BLaER1 treated with 17β-estradiol and CSF1 and Interleukin-3, amounts not matched to agents 10 nM and 100 nM (cell line): ENCODE measurements around the gene HOXD8.

Experiments
- H3K27ac ChIP-seq, 11 experiments: shearing (Covaris generic); formaldehyde crosslinking; 2 replicates each; pipeline ENCODE4 v1.8.1; 2022
- H3K27me3 ChIP-seq, 11 experiments: shearing (Covaris generic); formaldehyde crosslinking; 2 replicates each; pipeline ENCODE4 v1.8.1; 2022
- H3K36me3 ChIP-seq, 11 experiments: shearing (Covaris generic); formaldehyde crosslinking; 2 replicates each; pipeline ENCODE4 v1.8.1; 2022
- H3K4me1 ChIP-seq, 10 experiments: shearing (Covaris generic); formaldehyde crosslinking; 2 replicates each; pipeline ENCODE4 v1.8.1; 2022
- H3K4me2 ChIP-seq, 11 experiments: shearing (Covaris generic); formaldehyde crosslinking; 2 replicates each; pipeline ENCODE4 v1.8.1; 2022
- H3K4me3 ChIP-seq, 10 experiments: shearing (Covaris generic); formaldehyde crosslinking; 2 replicates each; pipeline ENCODE4 v1.8.1; 2022
- H3K9ac ChIP-seq, 11 experiments: shearing (Covaris generic); formaldehyde crosslinking; 2 replicates each; pipeline ENCODE4 v1.8.1; 2022
- H3K9me3 ChIP-seq, 11 experiments: shearing (Covaris generic); formaldehyde crosslinking; replicated peaks in 1 of 11; 2 replicates each; pipeline ENCODE4 v1.8.1; 2022
- H4K20me1 ChIP-seq, 11 experiments: shearing (Covaris generic); formaldehyde crosslinking; 2 replicates each; pipeline ENCODE4 v1.8.1; 2022
- Cebpa-rat ChIP-seq, 11 experiments: shearing (Covaris generic); IDR thresholded peaks; 2 replicates each; pipeline ENCODE4 v1.8.1; 2022

Gene HOXD8

DNA sequence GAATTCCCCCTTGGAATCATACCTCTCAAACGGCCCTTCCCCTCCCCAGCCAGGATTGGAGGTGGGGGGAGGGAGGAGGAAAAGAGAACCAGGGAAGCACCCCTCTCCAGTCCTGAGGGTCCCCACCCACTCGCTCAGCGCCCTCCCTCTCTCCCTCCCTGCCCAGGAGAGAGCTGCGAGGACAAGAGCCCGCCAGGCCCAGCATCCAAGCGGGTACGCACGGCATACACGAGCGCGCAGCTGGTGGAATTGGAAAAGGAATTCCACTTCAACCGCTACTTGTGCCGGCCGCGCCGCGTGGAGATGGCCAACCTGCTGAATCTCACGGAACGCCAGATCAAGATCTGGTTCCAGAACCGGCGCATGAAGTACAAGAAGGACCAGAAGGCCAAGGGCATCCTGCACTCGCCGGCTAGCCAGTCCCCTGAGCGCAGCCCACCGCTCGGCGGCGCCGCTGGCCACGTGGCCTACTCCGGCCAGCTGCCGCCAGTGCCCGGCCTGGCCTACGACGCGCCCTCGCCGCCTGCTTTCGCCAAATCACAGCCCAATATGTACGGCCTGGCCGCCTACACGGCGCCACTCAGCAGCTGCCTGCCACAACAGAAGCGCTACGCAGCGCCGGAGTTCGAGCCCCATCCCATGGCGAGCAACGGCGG lies 42.0 kb downstream of the HOXD8 start:
- Histone ChIP-seq H3K9me3 (peaks cover 26 to 43% (median 35%) of the 10 kb centered on the region in 11 experiments), H3K4me2 (no peak overlapping the region), H4K20me1 (no peaks in the 10 kb centered on the region), H3K4me3 (no peak overlapping the region), H3K27me3 (peaks cover 35 to 54% (median 47%) of the 10 kb centered on the region in 11 experiments), H3K27ac (no peak overlapping the region), H3K36me3 (no peaks in the 10 kb centered on the region), H3K4me1 (no peaks in the 10 kb centered on the region), H3K9ac (no peak overlapping the region)
- no peak for TF ChIP-seq Cebpa-rat (IDR thresholded peaks at IDR 0.05)

DNA sequence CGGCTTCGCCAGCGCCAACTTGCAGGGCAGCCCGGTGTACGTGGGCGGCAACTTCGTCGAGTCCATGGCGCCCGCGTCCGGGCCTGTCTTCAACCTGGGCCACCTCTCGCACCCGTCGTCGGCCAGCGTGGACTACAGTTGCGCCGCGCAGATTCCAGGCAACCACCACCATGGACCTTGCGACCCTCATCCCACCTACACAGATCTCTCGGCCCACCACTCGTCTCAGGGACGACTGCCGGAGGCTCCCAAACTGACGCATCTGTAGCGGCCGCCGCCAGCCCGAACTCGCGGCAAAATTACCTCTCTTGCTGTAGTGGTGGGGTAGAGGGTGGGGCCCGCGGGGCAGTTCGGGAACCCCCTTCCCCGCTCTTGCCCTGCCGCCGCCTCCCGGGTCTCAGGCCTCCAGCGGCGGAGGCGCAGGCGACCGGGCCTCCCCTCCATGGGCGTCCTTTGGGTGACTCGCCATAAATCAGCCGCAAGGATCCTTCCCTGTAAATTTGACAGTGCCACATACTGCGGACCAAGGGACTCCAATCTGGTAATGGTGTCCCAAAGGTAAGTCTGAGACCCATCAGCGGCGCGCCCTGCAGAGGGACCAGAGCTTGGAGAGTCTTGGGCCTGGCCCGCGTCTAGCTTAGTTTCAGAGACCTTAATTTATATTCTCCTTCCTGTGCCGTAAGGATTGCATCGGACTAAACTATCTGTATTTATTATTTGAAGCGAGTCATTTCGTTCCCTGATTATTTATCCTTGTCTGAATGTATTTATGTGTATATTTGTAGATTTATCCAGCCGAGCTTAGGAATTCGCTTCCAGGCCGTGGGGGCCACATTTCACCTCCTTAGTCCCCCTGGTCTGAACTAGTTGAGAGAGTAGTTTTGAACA lies 42.7 kb downstream of the HOXD8 start:
- Histone ChIP-seq H3K4me2 (no peak overlapping the region), H3K27me3 (peaks cover 35 to 56% (median 50%) of the 10 kb centered on the region in 11 experiments), H4K20me1 (no peaks in the 10 kb centered on the region), H3K9me3 (peaks cover 26 to 45% (median 37%) of the 10 kb centered on the region in 11 experiments), H3K36me3 (no peaks in the 10 kb centered on the region), H3K4me3 (no peak overlapping the region), H3K9ac (no peak overlapping the region), H3K27ac (no peak overlapping the region), H3K4me1 (no peaks in the 10 kb centered on the region)
- TF ChIP-seq Cebpa-rat (IDR thresholded peaks at IDR 0.05): no peak

DNA sequence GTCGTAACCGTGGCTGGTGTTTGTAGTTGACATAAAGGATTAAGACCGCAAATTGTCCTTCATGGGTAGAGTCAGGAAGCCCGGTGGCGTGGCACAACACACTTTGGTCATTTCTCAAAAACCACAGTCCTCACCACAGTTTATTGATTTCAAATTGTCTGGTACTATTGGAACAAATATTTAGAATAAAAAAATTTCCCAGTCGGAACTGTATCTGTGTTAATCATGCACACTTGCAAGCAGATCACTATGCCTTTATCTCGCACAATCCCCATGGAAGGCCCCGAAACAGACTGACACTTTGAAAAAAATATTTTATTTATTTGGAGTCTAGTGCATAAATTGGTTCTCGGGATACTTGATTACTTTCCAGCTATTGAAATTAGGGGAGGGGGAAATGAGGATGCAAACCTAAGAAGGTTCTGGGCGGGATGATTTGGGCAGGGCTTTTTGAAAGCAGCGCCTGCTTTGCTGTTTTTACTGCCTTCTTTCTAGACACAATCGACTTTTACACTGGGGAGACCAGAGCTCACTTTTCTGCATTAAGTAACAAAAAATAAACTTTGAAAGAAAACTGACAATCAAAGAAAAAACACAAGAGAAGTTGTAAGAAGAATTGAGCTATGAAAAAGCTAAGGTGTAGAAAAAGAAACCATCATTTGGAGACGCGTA lies 43.5 kb downstream of the HOXD8 start:
- no peaks in the 10 kb centered on the region for H4K20me1 ChIP-seq
- H3K4me3 ChIP-seq: no peak overlapping the region
- H3K27ac ChIP-seq: no peak overlapping the region
- peaks cover 32 to 53% (median 44%) of the 10 kb centered on the region in 11 experiments for H3K9me3 ChIP-seq
- H3K27me3 ChIP-seq: peaks cover 35 to 64% (median 58%) of the 10 kb centered on the region in 11 experiments
- no peaks in the 10 kb centered on the region for H3K36me3 ChIP-seq
- H3K9ac ChIP-seq: no peak overlapping the region
- TF ChIP-seq Cebpa-rat (IDR thresholded peaks at IDR 0.05): no peak
- no peak overlapping the region for H3K4me2 ChIP-seq
- no peaks in the 10 kb centered on the region for H3K4me1 ChIP-seq

DNA sequence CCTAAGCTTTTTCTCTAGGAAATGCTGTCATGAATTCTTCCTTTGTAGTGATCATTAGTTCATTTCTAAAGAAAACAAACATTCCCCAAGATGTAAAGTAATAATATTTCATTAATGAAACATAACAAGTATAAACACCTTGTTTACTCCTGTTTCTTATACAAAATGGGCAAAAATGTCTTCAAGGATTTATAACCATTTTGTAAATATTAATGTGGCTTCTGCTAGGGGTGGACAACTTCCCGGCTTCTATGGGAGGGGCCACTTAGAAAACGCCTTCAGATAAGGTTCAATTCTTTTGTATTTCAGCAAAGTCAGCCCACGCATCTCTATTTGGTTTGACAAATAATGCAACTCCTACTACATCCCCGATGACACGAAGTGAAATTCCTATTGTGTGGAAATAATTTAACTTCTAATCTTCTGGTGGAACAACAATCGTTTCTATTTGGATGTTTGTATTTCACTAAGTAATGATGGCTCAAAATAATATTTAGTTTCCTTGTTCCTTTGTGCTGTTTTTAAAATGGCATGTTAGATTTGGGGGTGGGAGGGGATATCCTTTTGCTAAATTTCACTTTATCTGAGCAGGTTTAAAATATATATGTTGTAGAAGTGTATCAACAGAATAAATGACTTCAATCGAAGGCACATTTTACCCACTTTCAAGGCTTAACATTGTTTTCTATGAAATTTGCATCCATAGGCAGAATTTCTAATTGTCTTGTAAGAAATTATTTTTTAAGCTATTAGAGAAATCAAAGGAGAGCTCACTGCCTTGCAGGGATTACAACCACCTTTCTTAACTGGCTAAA lies 44.3 kb downstream of the HOXD8 start:
- no peak overlapping the region for H3K4me3 ChIP-seq
- H3K9me3 ChIP-seq: peaks cover 38 to 60% (median 49%) of the 10 kb centered on the region in 11 experiments
- H3K36me3 ChIP-seq: no peaks in the 10 kb centered on the region
- H3K27me3 ChIP-seq: peaks cover 35 to 72% (median 65%) of the 10 kb centered on the region in 11 experiments
- H3K4me1 ChIP-seq: no peaks in the 10 kb centered on the region
- TF ChIP-seq Cebpa-rat (IDR thresholded peaks at IDR 0.05): no peak
- H3K4me2 ChIP-seq: no peak overlapping the region
- H4K20me1 ChIP-seq: no peaks in the 10 kb centered on the region
- no peak overlapping the region for H3K27ac ChIP-seq
- no peak overlapping the region for H3K9ac ChIP-seq

DNA sequence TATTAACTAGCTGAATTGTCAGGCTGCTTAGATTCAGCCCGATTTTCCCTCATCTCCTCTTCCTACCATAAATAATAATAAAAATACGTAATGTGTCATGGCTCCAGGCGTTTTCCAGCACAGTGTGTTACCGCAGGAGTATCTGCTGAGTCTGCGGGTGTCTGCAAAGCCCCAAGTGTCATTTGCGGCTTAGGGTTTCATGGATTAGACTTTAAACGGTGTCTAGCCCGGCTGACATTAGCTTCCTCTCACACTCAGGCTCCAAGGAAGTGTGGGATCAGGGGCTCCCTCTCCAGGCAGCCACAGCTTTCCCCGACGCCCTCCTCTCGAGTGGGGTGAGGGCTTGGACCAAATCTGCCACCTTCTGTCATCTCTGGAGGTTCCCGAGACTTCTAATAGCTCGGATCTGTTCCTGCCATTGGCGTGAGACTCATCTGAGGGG lies 44.9 kb downstream of the HOXD8 start:
- no peaks in the 10 kb centered on the region for H4K20me1 ChIP-seq
- H3K4me1 ChIP-seq: no peaks in the 10 kb centered on the region
- H3K27ac ChIP-seq: no peak overlapping the region
- no peak overlapping the region for H3K9ac ChIP-seq
- TF ChIP-seq Cebpa-rat (IDR thresholded peaks at IDR 0.05): no peak
- H3K27me3 ChIP-seq: peaks cover 35 to 78% (median 69%) of the 10 kb centered on the region in 11 experiments
- peaks cover 38 to 60% (median 49%) of the 10 kb centered on the region in 11 experiments for H3K9me3 ChIP-seq
- no peak overlapping the region for H3K4me3 ChIP-seq
- no peaks in the 10 kb centered on the region for H3K36me3 ChIP-seq
- no peak overlapping the region for H3K4me2 ChIP-seq

DNA sequence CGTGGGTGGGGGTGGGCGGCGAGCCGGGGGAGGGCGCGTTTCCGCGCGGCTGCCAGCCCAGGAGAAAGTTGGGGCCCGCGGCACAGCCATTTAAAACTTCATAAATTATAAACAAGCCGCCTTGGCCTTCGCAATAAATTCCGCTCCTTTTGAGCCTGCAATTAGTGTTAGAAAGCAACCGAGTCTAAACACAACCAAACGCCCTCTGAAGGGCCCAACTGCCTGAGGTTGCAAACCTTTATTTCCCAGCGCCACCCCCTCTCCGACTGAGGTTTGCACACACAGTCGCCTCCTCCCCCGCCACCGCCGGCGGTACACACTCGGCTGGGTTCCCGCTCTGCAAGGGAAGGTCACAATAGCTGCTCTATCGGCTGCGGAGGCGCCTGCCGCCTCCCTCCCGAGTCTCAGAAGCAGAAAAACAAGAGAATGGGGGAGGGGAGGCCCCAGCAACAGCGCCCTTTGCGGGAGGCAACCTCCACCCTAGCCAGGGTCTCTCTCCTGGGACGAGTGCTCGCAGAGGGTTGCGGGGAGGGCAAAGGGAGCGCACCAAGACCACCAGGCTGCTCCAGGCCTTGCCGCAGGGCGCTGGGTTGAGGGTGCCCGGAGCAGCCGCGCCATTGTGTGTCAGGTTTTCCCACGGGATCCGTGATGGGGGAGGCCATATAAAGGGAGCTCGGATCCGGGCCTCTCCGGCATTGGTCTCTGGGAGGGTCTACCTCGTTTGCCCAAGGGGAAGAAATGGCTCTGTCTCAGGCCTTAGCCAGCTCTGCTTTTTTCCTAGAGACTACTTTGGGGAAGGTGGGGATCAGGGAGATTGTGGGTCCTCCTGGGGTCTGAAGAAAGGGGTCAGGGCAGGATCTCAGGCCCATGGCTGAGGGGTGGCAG lies 45.6 kb downstream of the HOXD8 start:
- Histone ChIP-seq H3K4me2 (no peak overlapping the region), H3K4me1 (no peaks in the 10 kb centered on the region)
- TF ChIP-seq Cebpa-rat (IDR thresholded peaks at IDR 0.05): no peak

DNA sequence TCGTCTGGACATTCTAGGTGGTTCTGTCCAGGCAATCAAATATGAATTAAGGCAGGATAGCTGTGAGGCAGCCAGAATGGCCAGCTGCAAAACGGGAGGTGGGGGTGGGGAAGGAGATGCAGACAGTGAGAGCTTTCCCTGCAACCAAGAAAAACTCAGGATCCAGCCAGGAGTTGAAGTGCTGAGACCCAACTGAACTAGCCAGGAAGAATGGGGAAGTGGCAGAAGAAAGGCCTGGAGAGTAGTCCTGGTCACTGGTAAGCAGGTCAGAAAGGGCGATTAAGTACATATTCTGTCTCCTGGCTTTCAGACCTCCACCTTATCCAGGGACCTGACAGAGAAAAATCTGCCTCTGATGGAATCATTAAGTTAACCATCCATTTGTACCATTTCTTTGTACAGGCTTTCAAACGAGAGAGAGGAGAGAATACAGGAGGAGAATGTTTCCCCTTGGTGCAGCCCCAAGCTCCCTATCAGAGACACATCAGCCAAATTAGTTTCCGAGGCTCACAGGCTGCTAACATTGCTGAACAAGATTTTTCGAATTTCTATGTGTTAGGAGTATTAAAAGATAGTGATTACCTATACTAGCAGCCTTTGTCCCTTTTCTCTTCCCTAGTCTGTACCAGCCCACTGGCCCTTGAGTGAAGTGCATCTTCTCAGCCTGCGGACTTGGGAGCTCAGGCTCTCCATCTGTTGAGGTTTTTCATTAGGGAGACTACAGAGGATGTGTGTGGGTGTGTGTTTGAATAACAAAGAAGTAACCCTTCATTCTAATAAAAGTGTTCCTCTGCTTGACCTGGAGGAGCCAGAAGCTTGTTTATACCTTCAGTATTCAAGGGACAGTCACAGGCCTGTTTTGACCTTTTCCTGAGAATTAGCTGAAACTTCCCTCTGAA lies 46.5 kb downstream of the HOXD8 start:
- Histone ChIP-seq H3K4me1 (no peaks in the 10 kb centered on the region), H3K9ac (no peak overlapping the region), H4K20me1 (no peaks in the 10 kb centered on the region), H3K27ac (no peak overlapping the region), H3K4me3 (no peak overlapping the region), H3K9me3 (peaks cover 38 to 60% (median 49%) of the 10 kb centered on the region in 11 experiments), H3K27me3 (peaks cover 35 to 79% (median 69%) of the 10 kb centered on the region in 11 experiments), H3K4me2 (no peak overlapping the region), H3K36me3 (no peaks in the 10 kb centered on the region)
- TF ChIP-seq Cebpa-rat (IDR thresholded peaks at IDR 0.05): no peak

More for the DNA sequence above, 45.6 kb downstream of the HOXD8 start:
- Histone ChIP-seq H3K27me3 (peaks cover 35 to 79% (median 69%) of the 10 kb centered on the region in 11 experiments), H3K27ac (no peak overlapping the region), H3K36me3 (no peaks in the 10 kb centered on the region), H3K9ac (no peak overlapping the region), H3K4me3 (no peak overlapping the region), H3K9me3 (peaks cover 38 to 60% (median 49%) of the 10 kb centered on the region in 11 experiments), H4K20me1 (no peaks in the 10 kb centered on the region)
